SH-SY5Y (cell line): ENCODE results near the gene CRHR2.

Experiments used
- GATA2 ChIP-seq: IDR thresholded peaks from 2 replicates; pipeline ENCODE4 v1.6.1; 2011; ENCODE audit warnings: mild to moderate bottlenecking, low read depth, low read length
- GATA3 ChIP-seq: IDR thresholded peaks from 2 replicates; pipeline ENCODE4 v1.6.1; 2011; ENCODE audit warnings: low read depth, mild to moderate bottlenecking, low read length, moderate library complexity

DNA sequence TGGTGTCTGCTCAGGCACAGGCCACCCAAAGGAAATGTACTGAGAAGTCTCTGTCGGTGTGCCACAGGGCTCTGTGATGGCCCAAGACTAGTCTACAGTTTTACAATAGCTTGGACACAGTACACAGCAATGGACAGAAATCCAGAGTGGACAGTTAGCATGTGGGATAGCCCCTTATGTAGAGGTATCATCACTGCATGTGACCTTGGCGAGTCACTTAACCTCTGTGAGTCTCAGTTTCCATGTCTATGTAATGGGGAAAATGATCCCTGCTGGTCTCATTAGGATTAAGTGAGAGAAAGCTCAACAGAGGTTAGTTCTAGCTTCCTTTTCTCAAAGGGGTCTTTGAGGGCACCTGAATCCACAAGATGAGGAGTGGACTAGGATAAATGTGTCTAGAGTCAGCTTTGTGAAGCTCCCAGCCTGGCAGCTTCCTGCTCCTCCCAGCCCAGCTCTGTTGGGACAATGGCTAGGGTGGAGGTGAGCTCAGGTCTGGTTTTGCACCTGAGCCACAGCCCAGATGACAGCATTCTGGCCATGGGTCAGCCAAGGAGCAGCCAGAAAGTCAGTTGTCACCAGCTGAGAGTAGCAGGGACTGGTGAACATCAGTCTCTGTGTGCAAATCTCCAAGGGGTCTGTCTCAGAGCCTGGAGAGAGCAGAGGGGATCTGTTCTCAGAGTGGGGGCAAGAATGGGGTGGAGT is 17.9 kb downstream of the CRHR2 start:
- TF ChIP-seq GATA2 (no peak), GATA3 (no peak)
